H1 (cell line): ENCODE results near the gene TAOK1. TPM values are rescaled to one million over a fixed set of nuclear protein-coding genes. Genes with fewer than 3 reads are reported as not detected.

Experiments used
- CHD1 ChIP-seq: IDR thresholded peaks from 2 replicates; pipeline ENCODE4 v1.6.1; 2012; ENCODE audit warnings: low read depth, low read length, improper control_type of control experiment
- EZH2 ChIP-seq: fragments of 200-600 bp; sonication (generic); IDR thresholded peaks from 2 replicates; pipeline ENCODE4 v1.7.1; 2012; ENCODE audit warnings: low read depth, mild to moderate bottlenecking, moderate library complexity, low read length, inconsistent platforms; ENCODE audit not compliant: severe bottlenecking
- GTF2F1 ChIP-seq: IDR thresholded peaks from 2 replicates; pipeline ENCODE4 v1.6.1; 2012; ENCODE audit warnings: low read depth, low read length, improper control_type of control experiment, borderline replicate concordance
- KDM4A ChIP-seq: IDR thresholded peaks from one replicate; pipeline ENCODE4 v1.7.1; 2012; ENCODE audit warnings: low read depth, mild to moderate bottlenecking, moderate library complexity, low read length, inconsistent platforms; ENCODE audit not compliant: severe bottlenecking
- ZNF274 ChIP-seq: IDR thresholded peaks from 2 replicates; pipeline ENCODE4 v1.7.0; 2012; ENCODE audit warnings: low read length, borderline replicate concordance; ENCODE audit errors: extremely low read depth
- polyA plus RNA-seq, 7 experiments: library from polyadenylated mRNA; depleted of rRNA in 3 of 7; stranded (reverse) in 5 of 7; unstranded in 2 of 7; fragments of >200 nt in 5 of 7; fragments of 200-250 nt in 2 of 7; gene quantifications; 1 replicate in 5 of 7; 2 replicates in 1 of 7; 4 replicates in 1 of 7; pipeline versions ENCODE4 v1.2.1 to v1.2.3, GENCODE V29; 2011 to 2013; ENCODE audit warnings: missing spikeins in 2 of 7, mixed read lengths in 2 of 7
- total RNA-seq: library from RNA; stranded (reverse); fragmentation: NEBNext Ultra II Directional; extraction: Animal tissue kit (Norgen Biotek cat#: 25700); gene quantifications from 2 replicates; pipeline ENCODE4 v1.2.1, GENCODE V29; 2021

Gene TAOK1
- total and polyA plus RNA-seq, 2 of the 8 experiments (the other 6 are each of a cell fraction or from before 2014, with no cell fraction given): 12.2 to 90.6 TPM

DNA sequence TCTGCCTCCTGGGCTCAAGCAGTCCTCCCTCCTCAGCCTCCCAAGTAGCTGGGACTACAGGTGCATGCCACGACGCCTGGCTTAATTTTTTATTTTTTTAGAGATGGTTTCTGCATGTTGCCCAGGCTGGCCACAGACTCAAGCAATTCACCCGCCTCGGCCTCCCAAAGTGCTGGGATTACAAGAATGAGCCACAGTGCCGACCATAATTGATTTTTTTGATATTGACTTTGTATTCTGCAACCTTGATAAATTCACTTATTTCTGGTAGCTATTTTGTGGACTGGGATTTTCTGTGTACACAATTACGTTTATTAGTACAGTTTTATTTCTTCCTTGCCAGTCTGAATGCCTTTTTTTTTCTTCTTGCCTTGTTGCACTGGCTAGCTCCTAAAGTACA is 30.0 kb downstream of the TAOK1 start (continued):
- TF ChIP-seq GTF2F1: no peak
- no peak for TF ChIP-seq EZH2
- TF ChIP-seq KDM4A: no peak
- TF ChIP-seq ZNF274: no peak
- TF ChIP-seq CHD1: no peak
